ENCODE data around the gene IL4R. TPM values are rescaled to one million over a fixed set of nuclear protein-coding genes. Genes with fewer than 3 reads are reported as not detected.
"Not testable (repeated sequence)": the region's sequence is repeated elsewhere in the genome, so short reads cannot be mapped to it uniquely, and the experiment has no call there.

The IL4R gene
- total and polyA plus RNA-seq, 4 donors = 15.5 to 61.9 (median 29.9) TPM

DNA sequence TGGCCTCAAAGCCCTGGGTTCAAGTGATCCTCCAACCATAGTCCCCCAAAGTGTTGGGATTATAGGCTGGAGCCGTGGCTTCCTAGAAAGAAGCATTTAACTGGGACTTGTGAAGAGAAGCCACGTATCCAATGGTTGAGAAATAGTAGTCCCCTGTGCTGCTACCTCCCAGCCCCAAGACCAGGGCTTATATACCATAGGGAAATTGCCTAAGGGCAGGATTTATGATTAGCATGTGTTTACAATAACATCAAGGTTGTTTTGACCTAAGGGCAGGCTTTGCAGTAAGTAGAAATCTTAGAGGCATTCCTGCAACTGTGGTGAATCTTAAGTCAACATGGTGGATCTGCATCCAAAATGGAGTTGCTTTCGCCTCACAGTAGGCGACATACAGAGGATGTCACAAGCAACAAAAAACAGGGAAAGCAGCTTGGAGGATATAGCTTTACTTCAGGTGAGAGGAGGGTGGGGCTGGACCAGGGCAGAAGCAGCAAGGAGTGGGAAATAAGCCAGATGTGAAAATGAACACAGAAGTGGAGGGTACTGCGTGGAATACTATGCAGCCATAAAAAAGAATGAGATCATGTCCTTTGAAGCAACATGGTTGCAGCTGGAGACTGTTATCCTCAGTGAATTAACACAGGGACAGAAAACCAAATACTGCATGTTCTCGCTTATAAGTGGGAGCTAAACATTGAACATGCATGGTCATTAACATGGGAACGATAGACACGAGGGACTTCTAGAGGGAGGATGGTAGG lies 26.5 kb upstream of the IL4R start:
- no peak overlapping the region for H3K9ac ChIP-seq (ENCODE audit: low read depth in 1 of 2, low read length in 2 of 2)
- 97% methylated on average over 8 of the region's 8 CpGs for WGBS
- TF ChIP-seq RXRA (IDR thresholded peaks at IDR 0.05) (no peak), YY1 (IDR thresholded peaks at IDR 0.05) (no peak), HNF4A (conservative IDR thresholded peaks at IDR 0.05) (no peak), HNF4G (IDR thresholded peaks at IDR 0.05) (no peak), NR2F2 (IDR thresholded peaks at IDR 0.05) (no peak), FOXA1 (IDR thresholded peaks at IDR 0.05) (no peak), SP1 (IDR thresholded peaks at IDR 0.05) (no peak), JUND (IDR thresholded peaks at IDR 0.05) (no peak)
- TF ChIP-seq, protein P1, sequence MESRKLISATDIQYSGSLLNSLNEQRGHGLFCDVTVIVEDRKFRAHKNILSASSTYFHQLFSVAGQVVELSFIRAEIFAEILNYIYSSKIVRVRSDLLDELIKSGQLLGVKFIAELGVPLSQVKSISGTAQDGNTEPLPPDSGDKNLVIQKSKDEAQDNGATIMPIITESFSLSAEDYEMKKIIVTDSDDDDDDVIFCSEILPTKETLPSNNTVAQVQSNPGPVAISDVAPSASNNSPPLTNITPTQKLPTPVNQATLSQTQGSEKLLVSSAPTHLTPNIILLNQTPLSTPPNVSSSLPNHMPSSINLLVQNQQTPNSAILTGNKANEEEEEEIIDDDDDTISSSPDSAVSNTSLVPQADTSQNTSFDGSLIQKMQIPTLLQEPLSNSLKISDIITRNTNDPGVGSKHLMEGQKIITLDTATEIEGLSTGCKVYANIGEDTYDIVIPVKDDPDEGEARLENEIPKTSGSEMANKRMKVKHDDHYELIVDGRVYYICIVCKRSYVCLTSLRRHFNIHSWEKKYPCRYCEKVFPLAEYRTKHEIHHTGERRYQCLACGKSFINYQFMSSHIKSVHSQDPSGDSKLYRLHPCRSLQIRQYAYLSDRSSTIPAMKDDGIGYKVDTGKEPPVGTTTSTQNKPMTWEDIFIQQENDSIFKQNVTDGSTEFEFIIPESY (IDR thresholded peaks at IDR 0.05) = no peak
- TF ChIP-seq, protein P2, sequence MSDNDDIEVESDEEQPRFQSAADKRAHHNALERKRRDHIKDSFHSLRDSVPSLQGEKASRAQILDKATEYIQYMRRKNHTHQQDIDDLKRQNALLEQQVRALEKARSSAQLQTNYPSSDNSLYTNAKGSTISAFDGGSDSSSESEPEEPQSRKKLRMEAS (IDR thresholded peaks at IDR 0.05) = no peak
- TF ChIP-seq, protein P3, sequence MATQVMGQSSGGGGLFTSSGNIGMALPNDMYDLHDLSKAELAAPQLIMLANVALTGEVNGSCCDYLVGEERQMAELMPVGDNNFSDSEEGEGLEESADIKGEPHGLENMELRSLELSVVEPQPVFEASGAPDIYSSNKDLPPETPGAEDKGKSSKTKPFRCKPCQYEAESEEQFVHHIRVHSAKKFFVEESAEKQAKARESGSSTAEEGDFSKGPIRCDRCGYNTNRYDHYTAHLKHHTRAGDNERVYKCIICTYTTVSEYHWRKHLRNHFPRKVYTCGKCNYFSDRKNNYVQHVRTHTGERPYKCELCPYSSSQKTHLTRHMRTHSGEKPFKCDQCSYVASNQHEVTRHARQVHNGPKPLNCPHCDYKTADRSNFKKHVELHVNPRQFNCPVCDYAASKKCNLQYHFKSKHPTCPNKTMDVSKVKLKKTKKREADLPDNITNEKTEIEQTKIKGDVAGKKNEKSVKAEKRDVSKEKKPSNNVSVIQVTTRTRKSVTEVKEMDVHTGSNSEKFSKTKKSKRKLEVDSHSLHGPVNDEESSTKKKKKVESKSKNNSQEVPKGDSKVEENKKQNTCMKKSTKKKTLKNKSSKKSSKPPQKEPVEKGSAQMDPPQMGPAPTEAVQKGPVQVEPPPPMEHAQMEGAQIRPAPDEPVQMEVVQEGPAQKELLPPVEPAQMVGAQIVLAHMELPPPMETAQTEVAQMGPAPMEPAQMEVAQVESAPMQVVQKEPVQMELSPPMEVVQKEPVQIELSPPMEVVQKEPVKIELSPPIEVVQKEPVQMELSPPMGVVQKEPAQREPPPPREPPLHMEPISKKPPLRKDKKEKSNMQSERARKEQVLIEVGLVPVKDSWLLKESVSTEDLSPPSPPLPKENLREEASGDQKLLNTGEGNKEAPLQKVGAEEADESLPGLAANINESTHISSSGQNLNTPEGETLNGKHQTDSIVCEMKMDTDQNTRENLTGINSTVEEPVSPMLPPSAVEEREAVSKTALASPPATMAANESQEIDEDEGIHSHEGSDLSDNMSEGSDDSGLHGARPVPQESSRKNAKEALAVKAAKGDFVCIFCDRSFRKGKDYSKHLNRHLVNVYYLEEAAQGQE (IDR thresholded peaks at IDR 0.05) = no peak
- no peaks in the 10 kb centered on the region for H3K9me3 ChIP-seq (ENCODE audit: control insufficient read depth in 4 of 4, low read length in 3 of 4)
- no peaks in the 10 kb centered on the region for H3K27me3 ChIP-seq (ENCODE audit: control insufficient read depth in 4 of 4, insufficient read depth in 4 of 4, low read length in 3 of 4)
- DNase-seq (ENCODE audit: low spot score) = no peak
- H3K4me3 ChIP-seq (ENCODE audit: low read depth in 1 of 3, low read length in 3 of 3) = no peak overlapping the region
- H3K36me3 ChIP-seq (ENCODE audit: control insufficient read depth in 4 of 4, insufficient read depth in 3 of 4, low read depth in 1 of 4, low read length in 3 of 4) = no peaks in the 10 kb centered on the region
- no peaks in the 10 kb centered on the region for H3K4me1 ChIP-seq (ENCODE audit: control insufficient read depth in 4 of 4, insufficient read depth in 4 of 4, low read length in 3 of 4)
- no peak overlapping the region for H3K27ac ChIP-seq (ENCODE audit: low read depth in 1 of 2, low read length in 2 of 2)

DNA sequence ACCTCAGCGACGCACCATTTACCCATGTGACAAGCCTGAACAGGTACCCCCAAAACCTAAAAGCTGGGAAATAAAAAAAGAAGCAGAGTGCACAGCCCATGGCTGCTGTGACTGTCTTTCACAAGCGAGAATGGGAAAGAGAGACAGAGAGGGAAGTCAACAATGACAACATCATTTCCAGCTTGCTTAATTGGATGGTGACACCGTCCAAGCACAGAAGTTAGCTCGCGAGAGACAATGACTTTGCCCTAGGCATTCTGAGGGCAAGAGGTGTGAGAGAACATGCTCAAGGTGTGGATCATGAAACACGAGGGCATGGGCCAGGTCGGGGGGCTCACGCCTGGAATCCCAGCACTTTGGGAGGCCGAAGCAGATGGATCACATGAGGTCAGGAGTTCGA lies 25.9 kb upstream of the IL4R start:
- no peaks in the 10 kb centered on the region for H3K4me1 ChIP-seq (ENCODE audit: control insufficient read depth in 4 of 4, insufficient read depth in 4 of 4, low read length in 3 of 4)
- H3K9me3 ChIP-seq (ENCODE audit: control insufficient read depth in 4 of 4, low read length in 3 of 4) = no peaks in the 10 kb centered on the region
- WGBS = 92% methylated on average over 11 of the region's 11 CpGs
- H3K27ac ChIP-seq (ENCODE audit: low read depth in 1 of 2, low read length in 2 of 2) = no peak overlapping the region
- no peak overlapping the region for H3K9ac ChIP-seq (ENCODE audit: low read depth in 1 of 2, low read length in 2 of 2)
- TF ChIP-seq, protein P1 (IDR thresholded peaks at IDR 0.05) = no peak
- no peak for TF ChIP-seq HNF4G (IDR thresholded peaks at IDR 0.05)
- TF ChIP-seq, protein P2 (IDR thresholded peaks at IDR 0.05) = no peak
- no peaks in the 10 kb centered on the region for H3K36me3 ChIP-seq (ENCODE audit: control insufficient read depth in 4 of 4, insufficient read depth in 3 of 4, low read depth in 1 of 4, low read length in 3 of 4)
- no peaks in the 10 kb centered on the region for H3K27me3 ChIP-seq (ENCODE audit: control insufficient read depth in 4 of 4, insufficient read depth in 4 of 4, low read length in 3 of 4)
- no peak overlapping the region for H3K4me3 ChIP-seq (ENCODE audit: low read depth in 1 of 3, low read length in 3 of 3)
- no peak for DNase-seq (ENCODE audit: low spot score)

DNA sequence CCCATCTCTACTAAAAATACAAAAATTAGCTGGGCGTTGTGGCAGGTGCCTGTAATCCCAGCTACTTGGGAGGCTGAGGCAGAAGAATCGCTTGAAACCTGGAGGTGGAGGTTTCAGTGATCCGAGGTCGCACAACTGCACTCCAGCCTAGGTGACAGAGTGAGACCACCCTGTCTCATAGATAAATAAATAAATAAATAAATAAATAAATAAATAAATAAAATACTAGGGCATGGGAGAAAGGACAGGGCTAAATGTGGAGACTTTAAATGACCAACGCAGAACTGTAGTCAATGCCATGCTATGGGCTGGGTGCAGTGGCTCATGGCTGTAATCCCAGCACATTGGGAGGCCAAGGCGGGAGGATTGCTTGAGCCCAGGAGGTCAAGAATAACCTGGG lies 25.5 kb upstream of the IL4R start:
- not testable (repeated sequence) for H3K4me1 ChIP-seq (ENCODE audit: control insufficient read depth in 4 of 4, insufficient read depth in 4 of 4, low read length in 3 of 4); H3K4me3 ChIP-seq (ENCODE audit: low read depth in 1 of 3, low read length in 3 of 3)

More for the DNA sequence above, 25.5 kb upstream of the IL4R start:
- not testable (repeated sequence) for H3K9ac ChIP-seq (ENCODE audit: low read depth in 1 of 2, low read length in 2 of 2); H3K36me3 ChIP-seq (ENCODE audit: control insufficient read depth in 4 of 4, insufficient read depth in 3 of 4, low read depth in 1 of 4, low read length in 3 of 4); H3K27me3 ChIP-seq (ENCODE audit: control insufficient read depth in 4 of 4, insufficient read depth in 4 of 4, low read length in 3 of 4); H3K27ac ChIP-seq (ENCODE audit: low read depth in 1 of 2, low read length in 2 of 2); H3K9me3 ChIP-seq (ENCODE audit: control insufficient read depth in 4 of 4, low read length in 3 of 4); DNase-seq (ENCODE audit: low spot score)
- WGBS = 82% methylated on average over 6 of the region's 6 CpGs
